ENCODE results near the gene AMPD3. TPM values are rescaled to one million over a fixed set of nuclear protein-coding genes. Genes with fewer than 3 reads are reported as not detected.

The AMPD3 gene
- polyA plus RNA-seq, 1 donor (not counting 4 experiments of a cell fraction or from before 2014, with no cell fraction given), result 11.1 TPM

GRCh38 chr11:10426475-10426874 lies 28.6 kb upstream of the AMPD3 start:
- Histone ChIP-seq H3K9ac (ENCODE audit: control insufficient read depth, extremely low read depth, insufficient read depth, low read length) (no peak overlapping the region), H3K4me3 (ENCODE audit: control insufficient read depth in 2 of 3, extremely low read depth in 1 of 3, insufficient read depth in 2 of 3, low read depth in 1 of 3, low read length in 3 of 3) (no peak overlapping the region), H3K9me3 (ENCODE audit: control insufficient read depth, low read depth, low read length) (no peaks in the 10 kb centered on the region), H3K4me1 (ENCODE audit: control insufficient read depth, extremely low read depth, insufficient read depth, low read length) (peaks cover 2% of the 10 kb centered on the region), H3K9me1 (ENCODE audit: control insufficient read depth, extremely low read depth, insufficient read depth, low read length) (no peaks in the 10 kb centered on the region), H3K36me3 (ENCODE audit: control insufficient read depth in 2 of 2, extremely low read depth in 1 of 2, insufficient read depth in 2 of 2, low read length in 2 of 2) (no peaks in the 10 kb centered on the region), H3K27me3 (ENCODE audit: control insufficient read depth, extremely low read depth, insufficient read depth, low read length) (no peaks in the 10 kb centered on the region), H3K79me2 (ENCODE audit: control insufficient read depth, insufficient read depth, low read length) (no peaks in the 10 kb centered on the region), H2AFZ (ENCODE audit: control insufficient read depth, low read length) (no peak overlapping the region), H3K27ac (ENCODE audit: control insufficient read depth, insufficient read depth, low read length) (no peak overlapping the region), H3K4me2 (ENCODE audit: control insufficient read depth, extremely low read depth, insufficient read depth, low read depth, low read length) (no peak overlapping the region), H4K20me1 (ENCODE audit: control insufficient read depth, extremely low read depth, insufficient read depth, low read length) (no peaks in the 10 kb centered on the region)
- DNase-seq (ENCODE audit: low read depth, low spot score) (no peak), FAIRE-seq (no peak)
- dilution Hi-C loops (cut with MboI; ENCODE audit: extremely low pct_ligation_motif_present, low sequenced_read_pairs), result no loop called here
- TF ChIP-seq CTCF (optimal IDR thresholded peaks at IDR 0.05 in 1 of 3, IDR thresholded peaks at IDR 0.05 in 1 of 3, conservative IDR thresholded peaks at IDR 0.05 in 1 of 3; ENCODE audit: extremely low read depth in 1 of 3, insufficient read depth in 2 of 3, low read length in 3 of 3), result no peak
- TF ChIP-seq EZH2 (IDR thresholded peaks at IDR 0.05; ENCODE audit: low read length), result no peak

GRCh38 chr11:10428453-10428852 lies 26.6 kb upstream of the AMPD3 start:
- TF ChIP-seq EZH2 (IDR thresholded peaks at IDR 0.05; ENCODE audit: low read length) (no peak), CTCF (optimal IDR thresholded peaks at IDR 0.05 in 1 of 3, IDR thresholded peaks at IDR 0.05 in 1 of 3, conservative IDR thresholded peaks at IDR 0.05 in 1 of 3; ENCODE audit: extremely low read depth in 1 of 3, insufficient read depth in 2 of 3, low read length in 3 of 3) (no peak)
- no peak overlapping the region for H2AFZ ChIP-seq (ENCODE audit: control insufficient read depth, low read length)
- no peaks in the 10 kb centered on the region for H3K27me3 ChIP-seq (ENCODE audit: control insufficient read depth, extremely low read depth, insufficient read depth, low read length)
- no peaks in the 10 kb centered on the region for H3K36me3 ChIP-seq (ENCODE audit: control insufficient read depth in 2 of 2, extremely low read depth in 1 of 2, insufficient read depth in 2 of 2, low read length in 2 of 2)
- peaks cover 2% of the 10 kb centered on the region for H3K4me1 ChIP-seq (ENCODE audit: control insufficient read depth, extremely low read depth, insufficient read depth, low read length)
- no peaks in the 10 kb centered on the region for H3K9me3 ChIP-seq (ENCODE audit: control insufficient read depth, low read depth, low read length)
- H3K4me2 ChIP-seq (ENCODE audit: control insufficient read depth, extremely low read depth, insufficient read depth, low read depth, low read length), result no peak overlapping the region
- H3K4me3 ChIP-seq (ENCODE audit: control insufficient read depth in 2 of 3, extremely low read depth in 1 of 3, insufficient read depth in 2 of 3, low read depth in 1 of 3, low read length in 3 of 3), result no peak overlapping the region
- H3K9ac ChIP-seq (ENCODE audit: control insufficient read depth, extremely low read depth, insufficient read depth, low read length), result no peak overlapping the region
- DNase-seq (ENCODE audit: low read depth, low spot score), result no peak
- no peaks in the 10 kb centered on the region for H4K20me1 ChIP-seq (ENCODE audit: control insufficient read depth, extremely low read depth, insufficient read depth, low read length)
- no peak overlapping the region for H3K27ac ChIP-seq (ENCODE audit: control insufficient read depth, insufficient read depth, low read length)
- dilution Hi-C loops (cut with MboI; ENCODE audit: extremely low pct_ligation_motif_present, low sequenced_read_pairs), result no loop called here
- no peak for FAIRE-seq
- no peaks in the 10 kb centered on the region for H3K9me1 ChIP-seq (ENCODE audit: control insufficient read depth, extremely low read depth, insufficient read depth, low read length)
- no peaks in the 10 kb centered on the region for H3K79me2 ChIP-seq (ENCODE audit: control insufficient read depth, insufficient read depth, low read length)

Measured in keratinocyte (primary cell).